Esophagus squamous epithelium (tissue), 4 donors: ENCODE data around the gene STEEP1.

ENCODE experiments used
- CTCF ChIP-seq, 6 experiments: fragments of 450-650 bp in 4 of 6; fragments of 200-600 bp in 2 of 6; sonication (generic) in 2 of 6; IDR thresholded peaks; one replicate each; pipeline ENCODE4 v1.5.1; 2016 to 2019; ENCODE audit warnings: antibody characterized with exemption in 6 of 6, mild to moderate bottlenecking in 4 of 6, moderate library complexity in 4 of 6
- POLR2A ChIP-seq, 4 donors: fragments of 450-650 bp; IDR thresholded peaks; one replicate each; pipeline ENCODE4 v1.6.1; 2017; ENCODE audit warnings: antibody characterized with exemption in 4 of 4, mild to moderate bottlenecking in 4 of 4, moderate library complexity in 3 of 4

- TF ChIP-seq CTCF (IDR thresholded peaks at IDR 0.05), result no peak
- TF ChIP-seq POLR2A (IDR thresholded peaks at IDR 0.05), result no peak
Measured at GRCh38 chrX:119570351-119570835, 5.2 kb upstream of the STEEP1 start.
